GM18511 (cell line): ENCODE results near the gene NRXN3.
"Not testable (repeated sequence)": the region's sequence is repeated elsewhere in the genome, so short reads cannot be mapped to it uniquely, and the experiment has no call there.

Experiments
- ATAC-seq: cut with Tn5 transposase; IDR thresholded peaks from one replicate; pipeline ENCODE4 v1.9.1; 2021; ENCODE audit warnings: mild to moderate bottlenecking, moderate library complexity; ENCODE audit not compliant: unreplicated experiment

Gene NRXN3

DNA sequence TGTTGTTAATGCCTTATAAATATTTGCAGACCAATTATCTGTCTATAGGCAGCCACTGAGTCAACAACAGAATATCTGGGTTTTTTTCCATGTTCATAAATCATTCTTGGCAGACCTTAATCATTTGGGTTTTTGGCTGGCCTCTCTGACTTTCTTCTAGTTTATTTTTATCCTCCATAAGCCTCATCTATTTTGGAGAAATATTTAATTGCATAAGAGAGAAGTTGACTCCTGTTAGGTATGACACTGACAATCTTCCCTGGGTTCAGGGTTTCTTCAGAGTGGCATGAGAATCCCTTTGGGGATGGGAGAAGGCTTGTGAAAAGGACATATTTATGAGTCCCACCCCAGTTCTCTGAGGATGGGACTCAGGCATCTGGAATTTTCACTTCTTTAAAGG, 299.8 kb downstream of the NRXN3 start:
- ATAC-seq = no peak

DNA sequence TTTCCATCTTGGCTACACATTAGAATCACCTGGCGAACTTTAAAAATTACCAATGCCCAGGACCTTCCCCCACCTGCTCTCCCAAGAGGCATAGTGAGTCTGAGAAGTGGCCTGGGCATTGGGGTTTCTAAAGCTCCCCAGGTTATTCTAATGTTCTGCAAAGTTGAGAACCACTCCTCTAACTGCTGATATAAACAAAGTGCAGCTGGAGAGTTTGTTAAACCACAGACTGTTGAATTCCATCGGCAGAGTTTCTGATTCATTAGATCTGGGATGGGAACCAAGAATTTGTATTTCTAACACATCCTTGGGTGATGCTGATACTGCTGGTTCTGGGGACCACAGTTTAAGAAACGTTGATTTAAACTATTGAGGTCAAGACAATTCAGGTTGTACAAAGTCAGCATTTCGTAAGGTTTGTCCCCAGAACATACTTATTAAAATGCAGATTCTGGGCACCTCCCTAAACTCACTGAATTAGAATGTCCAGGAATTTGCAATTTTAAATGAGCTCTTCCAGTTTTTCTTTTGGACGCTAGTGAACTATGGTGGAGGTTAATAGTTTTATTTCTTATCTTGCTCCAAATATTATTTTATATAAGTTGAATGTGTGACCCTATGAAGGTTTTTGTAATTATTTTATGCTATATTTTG, 309.1 kb downstream of the NRXN3 start:
- ATAC-seq = no peak

DNA sequence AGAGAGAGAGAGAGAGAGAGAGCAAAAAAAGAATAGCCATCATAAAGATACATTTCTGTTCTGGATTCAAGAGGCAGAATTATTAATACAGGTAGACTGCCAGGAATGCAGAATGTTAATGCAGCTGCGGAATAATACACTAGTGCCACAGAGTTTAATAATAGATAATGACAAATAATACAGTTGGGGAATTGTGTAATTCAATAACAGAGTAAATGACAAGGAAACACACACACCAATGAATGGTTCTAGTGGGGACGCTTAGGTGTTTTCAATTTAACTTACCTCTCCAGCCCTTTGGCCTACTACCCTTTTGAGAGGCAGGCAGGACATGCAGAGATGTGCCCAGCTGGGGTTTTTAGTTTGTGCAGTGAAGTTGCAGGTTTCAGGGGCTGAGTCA, 313.9 kb downstream of the NRXN3 start:
- no peak for ATAC-seq

DNA sequence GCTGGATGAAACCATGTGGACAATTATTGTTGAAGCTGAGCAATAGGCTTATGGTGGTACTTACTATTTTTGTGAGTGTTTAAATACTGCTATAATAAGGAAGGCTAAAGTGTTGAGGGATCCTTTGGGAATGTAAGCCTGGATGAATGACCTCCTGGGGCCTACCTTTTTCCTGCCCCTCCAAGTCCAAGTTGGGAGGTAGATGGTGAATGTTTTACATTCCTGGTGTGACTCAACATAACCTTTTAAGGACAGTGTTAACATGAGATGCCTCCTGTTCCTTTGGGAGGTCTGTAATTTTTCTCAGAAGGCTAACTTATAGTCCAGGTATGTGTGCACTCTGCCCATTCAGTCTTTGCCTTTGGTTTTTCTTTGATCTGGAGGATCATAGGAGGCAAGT, 315.9 kb downstream of the NRXN3 start:
- ATAC-seq = no peak

DNA sequence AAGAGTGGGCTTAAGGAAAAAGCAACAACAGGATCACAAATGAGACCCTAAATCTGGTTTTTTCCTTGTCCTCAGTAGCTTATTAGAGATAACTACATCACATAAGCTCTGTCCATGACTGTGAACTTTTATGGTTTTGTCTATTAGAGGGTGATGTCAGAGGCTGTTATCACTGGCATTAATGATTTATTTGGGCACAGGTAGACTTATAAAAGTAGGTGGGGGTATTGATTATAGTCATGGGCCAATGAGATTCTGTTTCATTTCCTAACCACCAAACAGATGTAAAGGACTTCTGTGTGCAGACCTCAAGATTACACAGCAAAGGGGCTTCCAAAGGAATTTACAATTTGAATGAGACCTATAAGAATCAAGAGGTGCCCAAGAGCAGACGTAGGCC, 316.4 kb downstream of the NRXN3 start:
- no peak for ATAC-seq

DNA sequence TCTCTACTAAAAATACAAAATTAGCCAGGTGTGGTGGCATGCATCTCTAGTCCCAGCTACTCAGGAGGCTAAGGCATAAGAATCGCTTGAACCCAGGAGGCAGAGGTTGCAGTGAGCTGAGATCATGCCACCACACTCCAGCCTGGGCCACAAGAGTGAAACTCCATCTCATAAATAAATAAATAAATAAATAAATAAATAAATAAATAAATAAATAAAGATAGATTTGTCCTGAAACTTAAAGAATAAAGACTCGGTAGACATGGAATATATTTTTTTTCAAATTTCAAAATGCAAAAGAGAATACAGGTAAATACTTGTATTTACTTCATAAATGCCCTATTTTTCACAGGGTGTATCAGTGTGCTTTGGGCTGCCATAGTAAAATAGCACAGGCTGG, 317.4 kb downstream of the NRXN3 start:
- not testable (repeated sequence) for ATAC-seq

DNA sequence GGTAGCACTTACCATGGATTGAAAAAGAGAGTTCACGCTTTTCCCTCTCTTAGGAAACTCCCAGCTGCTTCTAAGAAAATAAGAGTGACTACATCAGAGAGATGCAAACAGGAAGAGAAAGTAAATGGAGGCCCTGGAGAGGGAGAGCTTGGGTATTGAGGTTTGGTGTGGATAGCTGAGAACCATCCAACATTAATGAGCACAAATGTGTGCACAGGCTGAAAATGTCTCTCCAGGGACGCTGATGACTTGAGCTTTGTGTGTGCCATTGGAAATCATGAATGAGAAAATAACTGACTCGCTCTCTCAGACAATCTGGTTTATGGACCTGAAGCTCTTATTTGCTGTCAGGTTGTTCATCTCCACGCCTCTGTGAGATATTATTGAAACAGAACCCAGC, 318.8 kb downstream of the NRXN3 start:
- ATAC-seq = no peak

DNA sequence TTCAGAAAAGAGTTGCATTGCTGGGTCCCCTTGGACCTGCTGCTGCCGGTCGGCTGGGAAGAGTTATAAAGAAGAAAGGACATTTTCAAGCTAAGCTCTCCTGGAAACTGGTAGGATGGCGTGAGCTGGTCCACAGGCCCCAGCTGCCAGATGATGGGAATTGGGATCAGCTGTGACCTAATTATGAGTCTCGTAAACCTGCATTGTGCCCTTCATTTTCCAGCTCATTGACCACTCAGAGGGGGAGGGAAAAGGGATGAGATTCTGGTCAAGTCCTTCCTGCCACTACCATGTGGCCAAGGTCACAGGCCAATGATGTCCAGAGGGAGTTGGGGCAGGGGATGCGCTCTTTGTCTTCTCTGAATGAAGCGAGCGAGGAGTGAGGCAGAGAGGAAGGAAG, 320.9 kb downstream of the NRXN3 start:
- ATAC-seq = no peak

DNA sequence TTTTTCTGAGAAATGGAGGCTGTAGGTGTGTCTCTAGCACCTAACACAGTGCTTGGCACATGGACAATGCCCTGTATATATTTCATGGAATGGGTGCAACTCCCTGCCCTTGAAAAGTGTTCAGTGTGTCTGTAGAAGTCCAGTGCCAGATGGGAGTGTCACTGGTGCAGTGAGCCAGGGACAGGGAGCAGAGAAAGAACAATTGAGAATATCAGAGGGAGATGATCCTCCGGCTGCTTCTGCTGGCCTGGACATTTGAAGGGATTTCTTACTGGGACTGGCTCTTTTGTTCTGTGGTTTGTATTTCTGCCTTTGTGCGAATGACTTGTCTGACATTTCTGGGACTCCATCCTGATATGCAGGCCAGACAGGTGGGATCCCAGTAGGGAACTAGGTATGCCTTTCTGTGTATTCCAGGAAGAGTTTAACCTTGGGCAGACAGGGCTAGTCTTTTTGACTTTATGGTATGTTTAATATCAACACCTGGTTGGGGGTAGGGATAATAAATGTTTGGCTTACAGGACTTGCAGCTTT, 328.0 kb downstream of the NRXN3 start:
- no peak for ATAC-seq

DNA sequence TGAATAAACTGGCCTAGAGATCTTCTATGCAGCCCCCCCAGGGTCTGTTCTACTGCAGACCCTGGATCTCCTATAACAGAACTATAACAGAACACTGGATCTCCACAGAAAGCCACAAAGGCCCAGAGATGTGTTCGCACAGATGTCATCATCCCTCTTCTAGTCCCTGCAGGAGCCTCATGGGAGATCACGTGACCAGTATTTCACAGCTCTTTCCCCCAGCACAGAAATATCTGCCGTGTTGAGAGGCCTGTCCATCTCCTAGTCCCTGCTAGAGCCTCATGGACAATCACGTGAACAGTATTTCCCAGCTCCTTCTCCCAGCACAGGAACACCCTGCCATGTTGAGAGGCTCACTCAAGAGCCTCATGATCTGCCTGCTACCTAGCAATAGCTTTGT, 331.7 kb downstream of the NRXN3 start:
- no peak for ATAC-seq

DNA sequence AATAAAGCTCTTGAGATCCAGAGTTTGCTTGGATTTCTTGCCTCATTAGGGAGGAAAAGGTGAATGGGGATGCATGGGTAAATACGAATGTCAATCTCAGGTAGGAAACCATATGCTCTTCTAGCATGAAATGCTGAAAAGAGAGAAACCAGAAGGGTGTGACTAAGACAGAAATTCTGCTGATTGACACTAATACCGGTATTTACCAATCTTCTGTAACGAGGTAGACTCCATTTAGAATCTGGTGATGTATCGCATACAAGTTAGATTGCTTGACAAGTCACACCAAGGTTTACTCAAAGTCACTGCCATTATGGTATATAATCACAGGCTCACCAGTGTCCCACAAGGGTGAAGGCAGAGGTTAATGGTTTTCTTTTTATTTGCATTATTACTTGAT, 337.9 kb downstream of the NRXN3 start:
- ATAC-seq = no peak

DNA sequence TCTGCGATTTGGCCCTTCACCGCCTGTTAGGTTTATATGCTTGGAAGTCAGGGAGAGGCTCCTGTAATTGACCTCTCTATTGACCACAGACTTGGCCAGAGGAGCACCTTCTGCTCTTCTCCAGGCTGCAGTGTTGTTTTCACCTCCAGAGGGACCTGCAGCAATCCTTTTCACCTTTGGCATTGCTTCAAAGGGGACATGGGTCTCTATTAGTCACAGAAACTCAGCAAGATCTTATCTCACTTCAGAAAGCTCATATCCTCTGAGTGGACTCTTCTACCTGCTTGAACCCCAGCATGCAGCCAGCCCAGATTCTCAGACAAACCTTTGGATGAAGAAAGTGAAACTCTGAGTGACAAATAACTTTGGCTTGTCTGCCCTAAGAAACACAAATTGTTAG, 339.3 kb downstream of the NRXN3 start:
- ATAC-seq = no peak

DNA sequence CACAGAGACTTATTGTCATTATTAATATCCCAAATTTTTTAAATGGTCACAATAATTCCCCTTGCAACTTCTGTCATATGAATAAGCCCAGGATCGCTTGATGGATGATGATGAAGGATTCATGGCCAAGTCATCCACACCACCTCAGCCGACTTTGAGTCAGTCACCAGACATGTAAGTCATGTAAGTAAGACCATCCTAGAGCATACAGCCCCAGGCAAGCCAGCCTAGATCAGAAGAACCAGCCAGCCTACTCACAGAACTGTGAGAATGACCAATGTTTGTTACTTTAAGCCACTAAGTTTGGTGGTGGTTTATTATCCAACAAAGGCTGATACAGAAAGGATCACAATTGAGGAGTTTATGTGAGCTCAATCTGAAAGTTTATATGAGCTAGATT, 341.8 kb downstream of the NRXN3 start:
- ATAC-seq = no peak

DNA sequence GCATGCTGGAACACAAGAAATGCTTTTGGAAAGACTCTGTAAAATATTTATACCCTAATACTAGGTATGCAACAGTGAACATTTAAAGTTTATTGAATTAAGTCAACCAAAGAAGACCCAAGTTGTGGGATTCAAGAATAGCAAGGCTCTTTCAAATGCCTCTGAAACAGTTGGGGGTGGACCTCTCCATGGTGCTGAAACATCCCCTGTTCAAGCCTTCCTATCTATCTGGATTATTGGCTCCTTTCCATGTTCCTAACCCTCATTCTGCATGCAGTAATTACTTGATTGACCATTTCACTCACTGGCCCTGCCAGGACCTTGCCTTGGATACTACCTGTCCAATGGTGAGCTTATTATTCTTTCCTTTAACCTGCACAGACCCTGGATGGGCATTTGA, 349.7 kb downstream of the NRXN3 start:
- ATAC-seq = no peak

DNA sequence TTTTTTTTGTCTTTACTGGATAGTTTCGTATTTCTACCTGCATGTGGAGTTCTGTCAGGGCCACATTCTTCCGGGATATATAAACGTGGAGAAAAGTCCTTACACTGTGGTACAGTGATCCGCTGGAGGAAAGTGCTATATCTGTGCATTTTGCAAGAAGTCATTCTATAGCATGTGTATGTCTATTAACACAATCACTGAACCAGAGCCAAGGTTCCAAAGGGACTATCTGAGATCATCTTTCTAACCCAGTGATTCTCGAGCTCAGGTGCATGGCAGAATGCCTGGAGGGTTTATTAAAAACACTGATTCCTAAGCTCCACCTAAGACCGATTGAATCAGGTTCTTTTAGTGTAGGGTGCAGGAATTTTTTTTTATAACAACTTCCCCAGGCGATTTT, 354.0 kb downstream of the NRXN3 start:
- ATAC-seq = no peak

DNA sequence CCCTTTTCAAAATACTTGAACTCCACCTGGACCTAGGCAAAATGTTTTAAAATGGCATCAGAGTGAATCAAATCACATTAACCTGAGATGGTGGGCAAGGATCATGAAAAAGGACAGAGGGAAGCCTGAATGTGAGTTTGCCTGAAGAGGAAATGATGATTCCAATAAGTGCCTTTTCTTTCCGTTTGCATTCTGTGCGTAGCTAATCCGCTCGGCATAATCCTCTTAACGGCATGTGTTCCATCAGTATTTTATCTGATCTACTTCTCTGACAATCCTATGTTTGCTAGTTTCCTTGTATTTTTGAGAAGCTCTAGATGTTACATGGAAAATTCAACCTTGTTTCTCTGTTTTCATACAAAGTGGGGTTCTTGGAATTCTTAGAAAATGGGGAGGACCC, 354.6 kb downstream of the NRXN3 start:
- ATAC-seq = no peak

DNA sequence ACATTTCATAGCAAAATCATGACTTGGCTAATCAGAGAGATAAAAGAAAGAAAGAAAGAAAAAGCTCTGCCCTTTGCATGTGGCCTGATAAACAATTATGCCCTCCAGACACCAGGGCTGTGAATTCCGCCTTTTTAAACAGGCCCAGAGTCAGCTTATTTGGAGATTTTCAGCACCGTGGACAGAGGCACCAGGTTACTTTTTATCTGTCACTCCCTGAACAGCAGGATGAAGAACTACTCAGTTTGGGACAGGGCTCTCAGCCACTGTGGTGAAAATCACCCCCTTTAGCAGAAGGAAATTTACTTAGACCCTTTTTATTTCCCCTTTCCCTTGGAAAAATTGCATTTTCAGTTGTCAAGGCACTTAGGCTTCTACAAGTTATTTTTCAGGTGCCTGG, 359.9 kb downstream of the NRXN3 start:
- ATAC-seq = no peak

DNA sequence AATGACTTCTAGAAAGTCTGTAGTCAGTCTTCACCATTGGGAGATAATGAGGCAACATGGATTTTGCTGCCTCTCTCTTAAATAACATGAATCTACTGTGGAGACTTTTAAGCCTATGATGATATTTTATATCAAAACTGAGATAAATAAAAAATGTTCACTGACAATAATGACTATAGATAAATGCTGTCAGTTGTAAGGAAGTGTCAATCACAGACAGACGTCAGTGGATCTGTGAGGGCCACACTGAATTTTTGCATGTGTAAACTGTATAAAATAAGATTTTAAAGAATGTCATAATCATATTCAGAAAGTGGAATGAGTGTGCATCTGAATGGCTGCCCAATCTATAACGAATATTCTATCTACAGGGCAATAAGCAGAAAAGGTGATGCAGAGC, 364.0 kb downstream of the NRXN3 start:
- ATAC-seq = no peak

DNA sequence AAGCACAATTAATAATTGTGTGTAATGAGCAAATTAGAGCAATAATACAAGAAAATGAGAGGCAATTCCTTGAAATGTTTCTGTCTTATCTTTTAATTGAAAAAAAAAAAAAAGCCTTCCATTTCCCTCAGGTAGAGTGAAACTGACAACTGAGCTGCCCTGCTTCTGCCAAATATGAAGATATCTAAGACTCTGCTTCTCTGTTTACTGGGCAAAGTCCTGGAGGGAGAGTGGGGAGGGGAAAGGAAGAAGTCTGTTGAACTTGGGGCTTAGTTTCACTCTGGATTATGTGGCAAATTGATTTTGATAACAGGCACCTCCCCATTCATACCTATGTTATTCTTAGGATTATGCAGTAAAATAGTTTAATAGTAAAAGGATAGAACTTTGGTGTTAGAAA, 364.9 kb downstream of the NRXN3 start:
- no peak for ATAC-seq

DNA sequence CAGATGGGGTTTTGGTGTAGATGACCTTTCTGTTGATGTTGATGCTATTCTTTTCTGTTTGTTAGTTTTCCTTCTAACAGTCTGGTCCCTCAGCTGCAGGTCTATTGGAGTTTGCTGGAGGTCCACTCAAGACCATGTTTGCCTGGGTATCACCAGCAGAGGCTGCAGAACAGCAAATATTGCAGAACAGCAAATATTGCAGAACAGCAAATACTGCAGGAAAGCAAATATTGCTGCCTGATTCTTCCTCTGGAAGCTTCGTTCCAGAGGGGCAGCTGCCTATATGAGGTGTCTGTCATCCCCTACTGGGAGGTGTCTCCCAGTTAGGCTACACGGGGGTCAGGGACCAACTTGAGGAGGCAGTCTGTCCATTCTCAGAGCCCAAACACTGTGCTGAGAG, 371.6 kb downstream of the NRXN3 start:
- ATAC-seq = not testable (repeated sequence)

DNA sequence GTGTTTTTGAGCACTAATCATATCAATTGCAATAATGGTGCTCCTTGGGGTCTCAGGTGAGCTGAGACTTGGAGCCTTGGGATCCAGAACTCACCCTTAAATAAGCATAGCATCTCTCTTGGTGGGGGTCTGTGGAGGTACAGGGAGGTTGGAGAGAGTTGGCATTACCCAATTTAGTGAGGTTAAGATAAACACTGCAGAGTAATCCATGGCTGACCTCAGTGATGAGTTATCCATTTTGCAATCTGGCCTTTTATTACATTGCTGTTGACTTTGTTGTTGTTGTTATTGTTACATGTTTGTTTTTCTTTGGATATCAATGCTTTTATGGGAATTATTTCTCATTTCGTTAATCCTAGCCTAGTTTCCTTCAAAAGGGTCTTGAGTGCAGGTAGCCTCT, 373.3 kb downstream of the NRXN3 start:
- ATAC-seq = no peak

DNA sequence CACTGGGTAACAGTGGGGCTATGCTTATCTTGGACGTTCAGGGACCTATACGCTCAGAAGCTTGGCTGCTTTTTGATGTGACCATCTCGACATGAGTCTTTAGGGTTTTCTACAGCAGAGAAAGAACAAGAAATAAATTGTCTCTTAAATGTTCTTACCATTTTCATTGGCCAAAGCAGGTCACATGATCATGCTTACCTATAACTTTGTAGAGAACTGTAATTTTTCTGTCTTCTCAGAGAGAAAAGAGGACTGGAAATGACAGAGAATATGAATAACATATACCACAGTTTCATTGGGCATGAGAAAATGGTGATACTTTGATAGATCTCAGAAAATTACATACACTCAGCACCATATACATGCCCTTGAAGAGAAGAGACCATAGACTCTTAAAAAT, 390.9 kb downstream of the NRXN3 start:
- ATAC-seq = no peak
